Ishikawa (cell line): ENCODE results near the gene DVL2.

Source experiments
- EP300 ChIP-seq: IDR thresholded peaks from 2 replicates; pipeline ENCODE4 v1.6.1; 2012; ENCODE audit warnings: borderline replicate concordance
- RAD21 ChIP-seq: IDR thresholded peaks from 2 replicates; pipeline ENCODE4 v1.6.1; 2012; ENCODE audit warnings: low read depth
- TAF1 ChIP-seq: IDR thresholded peaks from 2 replicates; pipeline ENCODE4 v1.6.1; 2012; ENCODE audit warnings: low read depth, mild to moderate bottlenecking
- TCF12 ChIP-seq: IDR thresholded peaks from 2 replicates; pipeline ENCODE4 v1.6.1; 2012; ENCODE audit warnings: low read depth
- TEAD4 ChIP-seq: IDR thresholded peaks from 2 replicates; pipeline ENCODE4 v1.6.1; 2012
- YY1 ChIP-seq: IDR thresholded peaks from 2 replicates; pipeline ENCODE4 v1.6.1; 2012; ENCODE audit warnings: low read depth

DNA sequence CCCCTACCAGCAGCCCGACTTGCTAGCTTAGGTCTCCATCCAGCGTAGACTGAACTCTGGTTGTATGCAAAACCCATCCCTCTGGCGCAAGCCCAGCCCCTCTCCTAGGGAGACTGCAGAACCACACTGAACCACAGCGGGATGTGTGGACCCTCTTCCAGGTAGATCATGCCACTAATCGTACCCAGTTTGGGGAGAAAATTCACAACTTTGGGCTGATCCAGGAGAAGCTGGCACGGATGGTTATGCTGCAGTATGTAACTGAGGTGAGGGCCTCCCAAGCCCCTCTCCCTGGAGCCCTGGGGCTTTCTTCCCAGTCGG lies 11.4 kb downstream of the DVL2 start:
- TF ChIP-seq TAF1, result no peak
- no peak for TF ChIP-seq EP300
- TF ChIP-seq TEAD4, result no peak
- no peak for TF ChIP-seq RAD21
- TF ChIP-seq YY1, result no peak
- TF ChIP-seq TCF12, result no peak
